Endodermal cell (in vitro differentiated cells): ENCODE measurements around the gene CMIP. TPM values are rescaled to one million over a fixed set of nuclear protein-coding genes. Genes with fewer than 3 reads are reported as not detected.

Experiments used
- DNase-seq: peaks from one replicate; pipeline ENCODE4 v3.0.0-alpha.2; 2017
- H3K27ac ChIP-seq: 2 replicates; pipeline ENCODE4 v1.5.1; 2013; ENCODE audit warnings: mild to moderate bottlenecking, low read depth, low read length, moderate library complexity
- H3K27me3 ChIP-seq: 2 replicates; pipeline ENCODE4 v1.6.1; 2013; ENCODE audit warnings: mild to moderate bottlenecking, low read length, moderate library complexity; ENCODE audit not compliant: insufficient read depth, control insufficient read depth, poor library complexity, severe bottlenecking
- H3K36me3 ChIP-seq: 2 replicates; pipeline ENCODE4 v1.7.0; 2013; ENCODE audit warnings: mild to moderate bottlenecking, low read length, moderate library complexity; ENCODE audit not compliant: control insufficient read depth, insufficient read depth
- H3K4me1 ChIP-seq: one replicate; pipeline ENCODE4 v1.7.0; 2013; ENCODE audit warnings: low read length; ENCODE audit not compliant: control insufficient read depth, insufficient read depth
- H3K4me3 ChIP-seq: 2 replicates; pipeline ENCODE4 v1.5.1; 2013; ENCODE audit warnings: mild to moderate bottlenecking, low read length, moderate library complexity
- H3K9ac ChIP-seq: 2 replicates; pipeline ENCODE4 v1.6.1; 2013; ENCODE audit warnings: mild to moderate bottlenecking, low read length, moderate library complexity; ENCODE audit not compliant: poor library complexity, severe bottlenecking; ENCODE audit errors: extremely low read depth
- H3K9me3 ChIP-seq: 2 replicates; pipeline ENCODE4 v1.6.1; 2013; ENCODE audit warnings: mild to moderate bottlenecking, low read length, moderate library complexity; ENCODE audit not compliant: control insufficient read depth
- H3K27ac Mint-ChIP-seq: 2 replicates; pipeline ENCODE4 v1.8.0; 2020; ENCODE audit warnings: mixed read lengths
- H3K27me3 Mint-ChIP-seq: 2 replicates; pipeline ENCODE4 v1.8.0; 2021; ENCODE audit warnings: mild to moderate bottlenecking, mixed read lengths; ENCODE audit not compliant: insufficient read depth
- H3K36me3 Mint-ChIP-seq: 2 replicates; pipeline ENCODE4 v1.8.0; 2020; ENCODE audit warnings: low read depth, mixed read lengths
- H3K4me1 Mint-ChIP-seq: 2 replicates; pipeline ENCODE4 v1.8.0; 2020; ENCODE audit warnings: mixed read lengths
- H3K4me3 Mint-ChIP-seq: 2 replicates; pipeline ENCODE4 v1.8.0; 2020; ENCODE audit warnings: mild to moderate bottlenecking, moderate library complexity, mixed read lengths
- H3K9me3 Mint-ChIP-seq: 2 replicates; pipeline ENCODE4 v1.8.0; 2020; ENCODE audit warnings: mild to moderate bottlenecking, mixed read lengths
- CTCF ChIP-seq: fragments of 200-600 bp; sonication (generic); conservative IDR thresholded peaks from 2 replicates; pipeline ENCODE4 v1.5.0; 2021; ENCODE audit warnings: antibody characterized with exemption, mild to moderate bottlenecking
- WGBS, 2 experiments: methylation state at CpG; one replicate each; pipeline versions ENCODE4 v1.1.5 to v1.1.7; 2013; ENCODE audit warnings: missing lambda C conversion rate in 2 of 2, mixed read lengths in 1 of 2; ENCODE audit not compliant: insufficient coverage in 1 of 2, insufficient read length in 1 of 2; 5-methylcytosine and 5-hydroxymethylcytosine counted together
- total RNA-seq, 2 donors: library from RNA; stranded (reverse); fragmentation: NEBNext Ultra II Directional in 1 of 2; extraction: Animal tissue kit (Norgen Biotek cat#: 25700) in 1 of 2; gene quantifications; 2 replicates in 1 of 2; 3 replicates in 1 of 2; pipeline ENCODE4 v1.2.1, GENCODE V29; 2021

The CMIP gene
- total RNA-seq, 2 donors from 2014 or later, result 64.0 to 64.7 TPM

- Histone ChIP-seq H3K27me3 (no peaks in the 10 kb centered on the region), H3K9ac (no peak overlapping the region), H3K4me1 (no peaks in the 10 kb centered on the region), H3K9me3 (no peaks in the 10 kb centered on the region), H3K4me3 (no peak overlapping the region), H3K36me3 (peaks cover 4% of the 10 kb centered on the region), H3K27ac (no peak overlapping the region)
- Mint-ChIP-seq H3K36me3 (peaks cover 2% of the 10 kb centered on the region), H3K4me3 (no peak overlapping the region), H3K4me1 (peaks cover 14% of the 10 kb centered on the region), H3K27me3 (no peaks in the 10 kb centered on the region), H3K9me3 (no peaks in the 10 kb centered on the region), H3K27ac (no peak overlapping the region)
- TF ChIP-seq CTCF, result no peak
- DNase-seq, result no peak
- 93 to 94% methylated on average over 4 of the region's 4 CpGs for WGBS, 2 experiments
These were observed 126.6 kb downstream of the CMIP start for GRCh38 chr16:81571175-81571574.

GRCh38 chr16:81571592-81572385 is 127.2 kb downstream of the CMIP start:
- no peak overlapping the region for H3K4me3 Mint-ChIP-seq
- H3K36me3 ChIP-seq, result no peaks in the 10 kb centered on the region
- H3K9ac ChIP-seq, result no peak overlapping the region
- no peak overlapping the region for H3K27ac ChIP-seq
- no peaks in the 10 kb centered on the region for H3K9me3 ChIP-seq
- DNase-seq, result no peak
- no peaks in the 10 kb centered on the region for H3K4me1 ChIP-seq
- H3K27ac Mint-ChIP-seq, result peak overlapping the region; percentile 44
- no peaks in the 10 kb centered on the region for H3K36me3 Mint-ChIP-seq
- TF ChIP-seq CTCF, result no peak
- WGBS, 2 experiments, result 94 to 95% methylated on average over 20 to 24 of the region's 24 CpGs
- no peaks in the 10 kb centered on the region for H3K27me3 Mint-ChIP-seq
- no peaks in the 10 kb centered on the region for H3K27me3 ChIP-seq
- peaks cover 14% of the 10 kb centered on the region for H3K4me1 Mint-ChIP-seq
- H3K9me3 Mint-ChIP-seq, result no peaks in the 10 kb centered on the region
- no peak overlapping the region for H3K4me3 ChIP-seq

- no peaks in the 10 kb centered on the region for H3K9me3 ChIP-seq
- Mint-ChIP-seq H3K9me3 (no peaks in the 10 kb centered on the region), H3K4me1 (peaks cover 14% of the 10 kb centered on the region), H3K36me3 (no peaks in the 10 kb centered on the region), H3K27ac (peak overlapping the region; percentile 48), H3K27me3 (no peaks in the 10 kb centered on the region), H3K4me3 (no peak overlapping the region)
- no peaks in the 10 kb centered on the region for H3K4me1 ChIP-seq
- DNase-seq, result no peak
- 95 to 97% methylated on average over 12 to 20 of the region's 20 CpGs for WGBS, 2 experiments
- H3K27ac ChIP-seq, result no peak overlapping the region
- H3K36me3 ChIP-seq, result peaks cover 2% of the 10 kb centered on the region
- no peak overlapping the region for H3K9ac ChIP-seq
- H3K27me3 ChIP-seq, result no peaks in the 10 kb centered on the region
- no peak for TF ChIP-seq CTCF
- no peak overlapping the region for H3K4me3 ChIP-seq
These were observed 128.0 kb downstream of the CMIP start for GRCh38 chr16:81572386-81573144.
